ENCODE measurements around the gene ACP5.
A peak's percentile ranks its signal among the peaks of the same experiment; 100 is the strongest.
"Not testable (repeated sequence)": the region's sequence is repeated elsewhere in the genome, so short reads cannot be mapped to it uniquely, and the experiment has no call there.

The ACP5 gene

DNA sequence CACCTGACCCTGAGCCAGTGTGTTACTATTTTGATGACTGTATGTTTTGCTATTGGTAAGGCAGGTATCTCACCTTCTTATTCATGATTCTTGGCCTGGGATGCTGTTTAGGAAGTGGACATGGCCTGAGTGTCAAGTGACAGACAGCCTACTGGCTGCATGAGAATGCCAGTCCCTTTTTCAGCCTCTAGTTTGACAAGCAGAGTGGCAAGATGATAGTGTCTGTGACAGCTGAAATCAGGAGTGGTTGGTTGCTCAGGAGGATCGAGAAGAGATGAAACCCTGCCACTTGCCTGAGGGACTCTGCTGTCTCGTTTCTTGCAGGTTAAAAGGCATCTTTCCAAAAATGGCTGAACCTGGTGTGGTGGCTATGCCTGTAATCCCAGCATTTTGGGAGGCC lies 11.3 kb downstream of the ACP5 start:
- no peak for ATAC-seq (ENCODE audit: low read depth)
- Histone ChIP-seq H3K27ac (ENCODE audit: poor library complexity, severe bottlenecking) (no peak overlapping the region), H3K9me3 (ENCODE audit: severe bottlenecking) (no peaks in the 10 kb centered on the region), H3K27me3 (ENCODE audit: insufficient read depth, poor library complexity, severe bottlenecking) (no peaks in the 10 kb centered on the region), H3K4me3 (ENCODE audit: severe bottlenecking) (no peak overlapping the region), H3K36me3 (ENCODE audit: low read depth) (no peaks in the 10 kb centered on the region), H3K4me1 (ENCODE audit: insufficient read depth, poor library complexity, severe bottlenecking) (no peaks in the 10 kb centered on the region)
- no peak for DNase-seq (ENCODE audit: low spot score)
- no peak for TF ChIP-seq CTCF (IDR thresholded peaks at IDR 0.05; ENCODE audit: poor library complexity, severe bottlenecking)

DNA sequence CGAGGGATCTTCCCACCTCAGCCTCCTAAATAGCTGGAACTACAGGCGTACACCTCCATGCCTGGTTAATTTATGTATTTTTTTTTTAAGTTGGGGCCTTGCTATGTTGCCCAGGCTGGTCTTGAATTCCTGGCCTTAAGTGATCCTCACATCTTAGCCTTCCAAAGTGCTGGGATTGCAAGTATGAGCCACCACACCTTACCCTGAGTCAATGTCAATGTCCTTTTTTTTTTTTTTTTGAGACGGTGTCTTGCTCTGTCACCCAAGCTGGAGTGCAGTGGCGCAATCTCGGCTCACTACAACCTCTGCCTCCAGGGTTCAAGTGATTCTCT lies 11.8 kb downstream of the ACP5 start:
- not testable (repeated sequence) for ATAC-seq (ENCODE audit: low read depth); H3K27ac ChIP-seq (ENCODE audit: poor library complexity, severe bottlenecking); H3K4me3 ChIP-seq (ENCODE audit: severe bottlenecking); H3K9me3 ChIP-seq (ENCODE audit: severe bottlenecking); DNase-seq (ENCODE audit: low spot score); H3K27me3 ChIP-seq (ENCODE audit: insufficient read depth, poor library complexity, severe bottlenecking); H3K4me1 ChIP-seq (ENCODE audit: insufficient read depth, poor library complexity, severe bottlenecking); H3K36me3 ChIP-seq (ENCODE audit: low read depth)

GRCh38 chr19:11564082-11564807 lies 13.2 kb downstream of the ACP5 start:
- H3K36me3 ChIP-seq (ENCODE audit: low read depth); H3K4me3 ChIP-seq (ENCODE audit: severe bottlenecking); H3K9me3 ChIP-seq (ENCODE audit: severe bottlenecking); ATAC-seq (ENCODE audit: low read depth); H3K27ac ChIP-seq (ENCODE audit: poor library complexity, severe bottlenecking); H3K27me3 ChIP-seq (ENCODE audit: insufficient read depth, poor library complexity, severe bottlenecking); H3K4me1 ChIP-seq (ENCODE audit: insufficient read depth, poor library complexity, severe bottlenecking); DNase-seq (ENCODE audit: low spot score): not testable (repeated sequence)

DNA sequence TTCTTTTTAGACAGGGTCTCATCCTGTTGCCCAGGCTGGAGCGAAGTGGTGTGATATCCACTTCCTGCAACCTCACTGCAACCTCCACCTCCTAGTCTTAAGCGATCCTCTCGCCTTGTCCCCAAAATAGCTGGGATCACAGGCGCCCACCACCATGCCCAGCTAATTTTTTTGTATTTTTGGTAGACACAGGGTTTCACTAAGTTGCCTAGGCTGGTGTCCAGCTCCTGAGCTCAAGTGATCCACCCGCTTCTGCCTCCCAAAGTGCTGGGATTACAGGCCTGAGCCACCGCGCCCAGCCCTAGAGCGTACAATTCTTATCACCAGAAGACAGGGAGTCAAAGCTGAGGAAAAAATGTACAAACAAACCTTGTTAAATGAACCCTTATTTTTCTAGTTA lies 13.9 kb downstream of the ACP5 start:
- no peak for TF ChIP-seq CTCF (IDR thresholded peaks at IDR 0.05; ENCODE audit: poor library complexity, severe bottlenecking)
- no peaks in the 10 kb centered on the region for H3K36me3 ChIP-seq (ENCODE audit: low read depth)
- H3K4me3 ChIP-seq (ENCODE audit: severe bottlenecking), result no peak overlapping the region
- H3K4me1 ChIP-seq (ENCODE audit: insufficient read depth, poor library complexity, severe bottlenecking), result peaks cover 4% of the 10 kb centered on the region
- H3K9me3 ChIP-seq (ENCODE audit: severe bottlenecking), result no peaks in the 10 kb centered on the region
- no peak overlapping the region for H3K27ac ChIP-seq (ENCODE audit: poor library complexity, severe bottlenecking)
- ATAC-seq (ENCODE audit: low read depth) (no peak), DNase-seq (ENCODE audit: low spot score) (no peak)
- no peaks in the 10 kb centered on the region for H3K27me3 ChIP-seq (ENCODE audit: insufficient read depth, poor library complexity, severe bottlenecking)

DNA sequence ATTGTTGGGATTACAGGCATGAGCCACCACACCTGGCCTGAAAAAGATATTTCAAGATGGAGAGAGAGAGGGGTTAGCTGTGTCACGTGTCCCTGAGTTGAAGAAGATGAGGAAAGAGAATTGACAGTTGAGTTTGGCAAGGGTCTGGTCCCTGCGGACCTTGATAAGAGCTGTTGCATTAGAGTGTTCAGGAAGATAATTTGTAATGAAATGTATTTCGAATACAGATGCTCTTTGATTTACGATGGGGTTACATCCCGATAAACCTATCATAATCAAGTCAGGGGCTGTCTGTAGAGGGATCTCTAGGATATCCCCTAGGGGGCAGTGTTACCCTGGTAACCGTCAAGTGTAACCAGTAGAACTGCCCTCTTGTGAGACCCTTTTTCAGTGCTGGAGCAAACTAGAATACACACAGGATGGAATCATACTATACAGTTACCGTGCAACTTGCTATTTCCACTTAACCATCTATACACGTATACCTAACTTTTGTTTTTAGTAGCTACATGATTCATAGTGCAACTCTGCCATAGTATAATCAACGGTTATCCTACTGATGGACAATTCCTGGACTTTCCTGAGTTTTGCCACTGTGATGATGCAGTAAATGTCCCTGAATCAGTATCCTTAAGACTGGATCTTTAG lies 16.9 kb downstream of the ACP5 start:
- Histone ChIP-seq H3K4me3 (ENCODE audit: severe bottlenecking) (peak overlapping the region; percentile 59), H3K27ac (ENCODE audit: poor library complexity, severe bottlenecking) (no peak overlapping the region), H3K9me3 (ENCODE audit: severe bottlenecking) (no peaks in the 10 kb centered on the region), H3K27me3 (ENCODE audit: insufficient read depth, poor library complexity, severe bottlenecking) (no peaks in the 10 kb centered on the region), H3K36me3 (ENCODE audit: low read depth) (no peaks in the 10 kb centered on the region; the same call in 1 of the 2 replicates), H3K4me1 (ENCODE audit: insufficient read depth, poor library complexity, severe bottlenecking) (peaks cover 4% of the 10 kb centered on the region)
- DNase-seq (ENCODE audit: low spot score) (no peak), ATAC-seq (ENCODE audit: low read depth) (peak; percentile 30; the same call in 1 of the 3 replicates)
- TF ChIP-seq CTCF (IDR thresholded peaks at IDR 0.05; ENCODE audit: poor library complexity, severe bottlenecking), result peak; percentile 78

All from RWPE2 (cell line).